Measurements from ENCODE around the gene SOX5. TPM values are rescaled to one million over a fixed set of nuclear protein-coding genes. Genes with fewer than 3 reads are reported as not detected.

SOX5 gene
- total and polyA plus RNA-seq, 2 experiments from 2014 or later: 1.0 to 4.7 TPM

DNA sequence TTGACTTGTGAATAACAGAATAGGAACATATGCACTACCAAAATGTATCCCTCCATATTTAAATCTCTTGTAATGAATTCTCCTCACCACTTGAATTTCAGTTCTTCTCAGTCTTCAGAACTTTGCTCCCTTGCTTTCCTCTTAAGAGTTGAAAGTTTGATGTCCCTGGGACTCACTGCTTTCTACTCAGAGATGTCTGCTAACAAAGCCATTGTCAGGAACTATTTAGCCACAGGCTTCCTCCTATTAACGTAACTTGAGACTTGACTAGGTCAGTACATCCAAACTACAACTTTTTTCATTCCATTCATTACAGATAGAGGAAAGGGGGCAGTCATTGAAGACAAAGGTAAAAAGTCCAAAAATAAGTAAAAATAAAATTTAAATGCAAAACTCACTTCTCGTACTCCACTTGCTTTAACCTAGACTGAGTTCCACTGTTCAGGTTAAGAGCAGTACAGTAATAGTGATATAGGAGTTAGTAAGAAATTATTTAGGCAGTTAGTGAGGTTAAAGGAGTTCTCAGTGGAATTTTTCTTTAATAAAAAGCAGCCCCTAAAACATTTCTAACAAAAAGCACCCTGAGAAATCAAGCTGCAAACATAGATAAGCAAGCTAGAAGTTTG, 364.2 kb downstream of the SOX5 start:
- Histone ChIP-seq H3K9me2 (ENCODE audit: insufficient read depth) (no peaks in the 10 kb centered on the region), H2AFZ (no peak overlapping the region), H3K4me2 (peak overlapping the region; percentile 54), H3K27ac (ENCODE audit: low read depth) (peak overlapping the region; percentile 89), H3K4me3 (no peak overlapping the region), H3F3A (replicated peaks; ENCODE audit: low read depth) (no peaks in the 10 kb centered on the region), H3K36me3 (ENCODE audit: insufficient read depth) (no peaks in the 10 kb centered on the region), H3K27me3 (ENCODE audit: insufficient read depth) (no peaks in the 10 kb centered on the region), H3K79me2 (replicated peaks; ENCODE audit: insufficient read depth) (no peaks in the 10 kb centered on the region), H3K4me1 (ENCODE audit: insufficient read depth) (peaks cover 24% of the 10 kb centered on the region), H4K20me1 (replicated peaks; ENCODE audit: insufficient read depth) (no peaks in the 10 kb centered on the region)
- TF ChIP-seq, protein P1, sequence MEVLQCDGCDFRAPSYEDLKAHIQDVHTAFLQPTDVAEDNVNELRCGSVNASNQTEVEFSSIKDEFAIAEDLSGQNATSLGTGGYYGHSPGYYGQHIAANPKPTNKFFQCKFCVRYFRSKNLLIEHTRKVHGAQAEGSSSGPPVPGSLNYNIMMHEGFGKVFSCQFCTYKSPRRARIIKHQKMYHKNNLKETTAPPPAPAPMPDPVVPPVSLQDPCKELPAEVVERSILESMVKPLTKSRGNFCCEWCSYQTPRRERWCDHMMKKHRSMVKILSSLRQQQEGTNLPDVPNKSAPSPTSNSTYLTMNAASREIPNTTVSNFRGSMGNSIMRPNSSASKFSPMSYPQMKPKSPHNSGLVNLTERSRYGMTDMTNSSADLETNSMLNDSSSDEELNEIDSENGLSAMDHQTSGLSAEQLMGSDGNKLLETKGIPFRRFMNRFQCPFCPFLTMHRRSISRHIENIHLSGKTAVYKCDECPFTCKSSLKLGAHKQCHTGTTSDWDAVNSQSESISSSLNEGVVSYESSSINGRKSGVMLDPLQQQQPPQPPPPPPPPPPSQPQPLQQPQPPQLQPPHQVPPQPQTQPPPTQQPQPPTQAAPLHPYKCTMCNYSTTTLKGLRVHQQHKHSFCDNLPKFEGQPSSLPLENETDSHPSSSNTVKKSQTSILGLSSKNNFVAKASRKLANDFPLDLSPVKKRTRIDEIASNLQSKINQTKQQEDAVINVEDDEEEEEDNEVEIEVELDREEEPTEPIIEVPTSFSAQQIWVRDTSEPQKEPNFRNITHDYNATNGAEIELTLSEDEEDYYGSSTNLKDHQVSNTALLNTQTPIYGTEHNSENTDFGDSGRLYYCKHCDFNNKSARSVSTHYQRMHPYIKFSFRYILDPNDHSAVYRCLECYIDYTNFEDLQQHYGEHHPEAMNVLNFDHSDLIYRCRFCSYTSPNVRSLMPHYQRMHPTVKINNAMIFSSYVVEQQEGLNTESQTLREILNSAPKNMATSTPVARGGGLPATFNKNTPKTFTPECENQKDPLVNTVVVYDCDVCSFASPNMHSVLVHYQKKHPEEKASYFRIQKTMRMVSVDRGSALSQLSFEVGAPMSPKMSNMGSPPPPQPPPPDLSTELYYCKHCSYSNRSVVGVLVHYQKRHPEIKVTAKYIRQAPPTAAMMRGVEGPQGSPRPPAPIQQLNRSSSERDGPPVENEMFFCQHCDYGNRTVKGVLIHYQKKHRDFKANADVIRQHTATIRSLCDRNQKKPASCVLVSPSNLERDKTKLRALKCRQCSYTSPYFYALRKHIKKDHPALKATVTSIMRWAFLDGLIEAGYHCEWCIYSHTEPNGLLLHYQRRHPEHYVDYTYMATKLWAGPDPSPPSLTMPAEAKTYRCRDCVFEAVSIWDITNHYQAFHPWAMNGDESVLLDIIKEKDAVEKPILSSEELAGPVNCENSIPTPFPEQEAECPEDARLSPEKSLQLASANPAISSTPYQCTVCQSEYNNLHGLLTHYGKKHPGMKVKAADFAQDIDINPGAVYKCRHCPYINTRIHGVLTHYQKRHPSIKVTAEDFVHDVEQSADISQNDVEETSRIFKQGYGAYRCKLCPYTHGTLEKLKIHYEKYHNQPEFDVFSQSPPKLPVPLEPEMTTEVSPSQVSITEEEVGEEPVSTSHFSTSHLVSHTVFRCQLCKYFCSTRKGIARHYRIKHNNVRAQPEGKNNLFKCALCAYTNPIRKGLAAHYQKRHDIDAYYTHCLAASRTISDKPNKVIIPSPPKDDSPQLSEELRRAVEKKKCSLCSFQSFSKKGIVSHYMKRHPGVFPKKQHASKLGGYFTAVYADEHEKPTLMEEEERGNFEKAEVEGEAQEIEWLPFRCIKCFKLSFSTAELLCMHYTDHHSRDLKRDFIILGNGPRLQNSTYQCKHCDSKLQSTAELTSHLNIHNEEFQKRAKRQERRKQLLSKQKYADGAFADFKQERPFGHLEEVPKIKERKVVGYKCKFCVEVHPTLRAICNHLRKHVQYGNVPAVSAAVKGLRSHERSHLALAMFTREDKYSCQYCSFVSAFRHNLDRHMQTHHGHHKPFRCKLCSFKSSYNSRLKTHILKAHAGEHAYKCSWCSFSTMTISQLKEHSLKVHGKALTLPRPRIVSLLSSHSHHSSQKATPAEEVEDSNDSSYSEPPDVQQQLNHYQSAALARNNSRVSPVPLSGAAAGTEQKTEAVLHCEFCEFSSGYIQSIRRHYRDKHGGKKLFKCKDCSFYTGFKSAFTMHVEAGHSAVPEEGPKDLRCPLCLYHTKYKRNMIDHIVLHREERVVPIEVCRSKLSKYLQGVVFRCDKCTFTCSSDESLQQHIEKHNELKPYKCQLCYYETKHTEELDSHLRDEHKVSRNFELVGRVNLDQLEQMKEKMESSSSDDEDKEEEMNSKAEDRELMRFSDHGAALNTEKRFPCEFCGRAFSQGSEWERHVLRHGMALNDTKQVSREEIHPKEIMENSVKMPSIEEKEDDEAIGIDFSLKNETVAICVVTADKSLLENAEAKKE (CRISPR knock-in tag; IDR thresholded peaks at IDR 0.05): peak; percentile 53; the same call in 1 of the 2 replicates
- no peak for TF ChIP-seq ZNF114 (CRISPR knock-in tag; IDR thresholded peaks at IDR 0.05)
- ATAC-seq (peak; percentile 67), DNase-seq (ENCODE audit: low spot score) (peak; percentile 58)
- H3K27ac Mint-ChIP-seq: peak overlapping the region; percentile 90
- H3K4me1 Mint-ChIP-seq: peaks cover 28% of the 10 kb centered on the region
- H3K36me3 Mint-ChIP-seq (ENCODE audit: low read depth): no peaks in the 10 kb centered on the region; the same call in 2 of the 3 replicates
- H3K27me3 Mint-ChIP-seq (ENCODE audit: insufficient read depth, low read depth, poor library complexity): peaks cover 1% of the 10 kb centered on the region
- no peak overlapping the region; the same call in 2 of the 3 replicates for H3K4me3 Mint-ChIP-seq
- H3K9me3 Mint-ChIP-seq: no peaks in the 10 kb centered on the region

DNA sequence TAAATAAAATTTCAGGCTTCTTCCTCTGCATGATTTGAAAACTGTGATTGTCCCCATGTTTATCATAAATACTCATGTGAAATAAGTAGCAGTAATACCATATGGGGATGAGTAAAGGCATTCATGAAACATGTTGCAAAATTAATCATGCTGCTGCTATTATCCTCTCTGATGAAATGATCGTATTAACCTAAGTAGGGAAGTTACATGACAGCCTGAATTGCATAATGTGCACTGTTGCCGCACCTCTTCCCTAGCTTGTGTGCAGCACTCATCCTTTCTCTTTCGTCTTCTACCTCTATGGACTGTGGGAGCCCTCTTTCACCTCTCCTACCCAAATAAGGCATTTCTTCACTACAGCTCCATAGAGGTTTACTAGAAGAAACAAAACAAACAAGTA, 367.6 kb downstream of the SOX5 start:
- peaks cover 24% of the 10 kb centered on the region for H3K4me1 ChIP-seq (ENCODE audit: insufficient read depth)
- H3K36me3 ChIP-seq (ENCODE audit: insufficient read depth): no peaks in the 10 kb centered on the region
- no peak overlapping the region for H3K27ac ChIP-seq (ENCODE audit: low read depth)
- Mint-ChIP-seq H3K27me3 (ENCODE audit: insufficient read depth, low read depth, poor library complexity) (peaks cover 1% of the 10 kb centered on the region), H3K9me3 (no peaks in the 10 kb centered on the region), H3K36me3 (ENCODE audit: low read depth) (no peaks in the 10 kb centered on the region; the same call in 2 of the 3 replicates), H3K4me1 (peaks cover 28% of the 10 kb centered on the region), H3K27ac (no peak overlapping the region), H3K4me3 (no peak overlapping the region)
- H3K4me2 ChIP-seq: 0 out of 2 replicates have a peak overlapping the region, but pooled peaks have one; percentile 2
- DNase-seq (ENCODE audit: low spot score) (peak; percentile 11), ATAC-seq (peak; percentile 16; the same call in 2 of the 3 replicates)
- H3K27me3 ChIP-seq (ENCODE audit: insufficient read depth): no peaks in the 10 kb centered on the region
- no peaks in the 10 kb centered on the region for H3F3A ChIP-seq (replicated peaks; ENCODE audit: low read depth)
- no peaks in the 10 kb centered on the region for H4K20me1 ChIP-seq (replicated peaks; ENCODE audit: insufficient read depth)
- H3K4me3 ChIP-seq: no peak overlapping the region
- H2AFZ ChIP-seq: no peak overlapping the region
- no peaks in the 10 kb centered on the region for H3K79me2 ChIP-seq (replicated peaks; ENCODE audit: insufficient read depth)
- no peaks in the 10 kb centered on the region for H3K9me2 ChIP-seq (ENCODE audit: insufficient read depth)
- TF ChIP-seq EZH2phosphoT487 (IDR thresholded peaks at IDR 0.05; ENCODE audit: unreplicated experiment): no peak
- TF ChIP-seq POLR2AphosphoS5 (IDR thresholded peaks at IDR 0.05; ENCODE audit: low read depth): no peak
- TF ChIP-seq, protein P2, sequence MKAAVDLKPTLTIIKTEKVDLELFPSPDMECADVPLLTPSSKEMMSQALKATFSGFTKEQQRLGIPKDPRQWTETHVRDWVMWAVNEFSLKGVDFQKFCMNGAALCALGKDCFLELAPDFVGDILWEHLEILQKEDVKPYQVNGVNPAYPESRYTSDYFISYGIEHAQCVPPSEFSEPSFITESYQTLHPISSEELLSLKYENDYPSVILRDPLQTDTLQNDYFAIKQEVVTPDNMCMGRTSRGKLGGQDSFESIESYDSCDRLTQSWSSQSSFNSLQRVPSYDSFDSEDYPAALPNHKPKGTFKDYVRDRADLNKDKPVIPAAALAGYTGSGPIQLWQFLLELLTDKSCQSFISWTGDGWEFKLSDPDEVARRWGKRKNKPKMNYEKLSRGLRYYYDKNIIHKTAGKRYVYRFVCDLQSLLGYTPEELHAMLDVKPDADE (IDR thresholded peaks at IDR 0.05): no peak
- TF ChIP-seq NANOG (IDR thresholded peaks at IDR 0.05; ENCODE audit: borderline replicate concordance): no peak
- no peak for TF ChIP-seq STAT1 (IDR thresholded peaks at IDR 0.05; ENCODE audit: unreplicated experiment)
- TF ChIP-seq EZH2 (IDR thresholded peaks at IDR 0.05; ENCODE audit: low read depth, unreplicated experiment): no peak
- no peak for TF ChIP-seq ZNF114 (CRISPR knock-in tag; IDR thresholded peaks at IDR 0.05)
- no peak for TF ChIP-seq CREB1 (CRISPR knock-in tag; IDR thresholded peaks at IDR 0.05; ENCODE audit: low read depth)
